ENCODE measurements around the gene ETNPPL.

Gene ETNPPL

DNA sequence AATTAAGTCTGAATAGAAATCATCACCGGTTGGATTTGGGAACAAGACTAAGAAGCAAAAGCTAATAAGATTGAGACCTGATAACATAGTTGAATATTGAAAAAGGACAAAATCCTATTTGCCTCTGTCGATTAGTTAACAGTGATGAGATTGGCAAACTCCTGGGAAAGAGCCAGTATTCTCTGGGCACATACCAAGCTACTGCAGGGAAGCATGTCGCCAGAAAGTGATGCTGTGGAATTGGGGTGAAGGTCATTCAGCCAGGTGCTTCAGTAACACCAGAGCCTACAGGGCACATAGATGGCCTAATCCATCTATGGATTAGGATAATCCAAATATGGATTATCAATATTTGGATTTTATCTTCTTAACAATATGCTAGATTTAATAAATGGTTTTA, 68.4 kb downstream of the ETNPPL start:
- DNase-seq: no peak

DNA sequence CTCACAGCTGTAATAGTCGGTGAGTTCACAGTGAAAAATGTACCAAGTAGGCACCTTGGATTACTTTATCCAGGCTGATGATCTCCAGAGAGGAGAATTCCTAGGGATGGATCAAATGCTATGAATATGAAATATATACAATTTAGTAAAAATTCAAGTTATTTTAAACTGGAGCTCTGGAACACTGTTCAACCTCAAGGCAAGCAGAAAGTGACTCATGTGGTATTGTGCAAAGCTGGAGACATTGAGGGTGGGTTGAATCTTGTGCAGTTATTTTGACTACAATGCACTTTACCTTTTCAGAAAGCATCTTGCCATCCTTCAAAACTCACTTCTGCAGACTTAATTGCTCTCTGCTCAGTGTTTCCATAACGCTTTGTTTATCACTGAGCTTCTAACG, 69.0 kb downstream of the ETNPPL start:
- DNase-seq: no peak

DNA sequence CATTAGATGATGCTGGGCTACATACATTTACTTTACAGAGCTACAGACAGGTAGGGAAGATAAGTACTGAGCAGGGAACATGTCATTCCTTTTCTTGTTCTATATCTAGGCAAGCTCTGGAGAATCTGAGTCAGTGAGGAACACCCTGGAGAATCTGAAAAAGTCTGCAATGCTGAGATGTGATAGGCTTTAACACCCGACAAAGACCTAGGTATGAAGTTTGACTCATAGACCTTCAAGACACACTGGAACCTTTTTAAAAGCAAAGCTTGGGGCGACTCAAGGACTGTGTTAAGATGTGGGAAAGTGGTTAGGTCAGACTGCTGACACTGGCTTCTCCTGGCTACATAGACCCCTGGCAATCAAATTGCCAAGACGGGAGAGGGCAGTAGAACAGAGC, 69.6 kb downstream of the ETNPPL start:
- DNase-seq: no peak
